Measurements from ENCODE around the gene EIF4G3. TPM values are rescaled to one million over a fixed set of nuclear protein-coding genes. Genes with fewer than 3 reads are reported as not detected.
A peak's percentile ranks its signal among the peaks of the same experiment; 100 is the strongest.

EIF4G3 gene
- total and polyA plus RNA-seq, 7 donors = 11.3 to 58.1 (median 39.5) TPM

DNA sequence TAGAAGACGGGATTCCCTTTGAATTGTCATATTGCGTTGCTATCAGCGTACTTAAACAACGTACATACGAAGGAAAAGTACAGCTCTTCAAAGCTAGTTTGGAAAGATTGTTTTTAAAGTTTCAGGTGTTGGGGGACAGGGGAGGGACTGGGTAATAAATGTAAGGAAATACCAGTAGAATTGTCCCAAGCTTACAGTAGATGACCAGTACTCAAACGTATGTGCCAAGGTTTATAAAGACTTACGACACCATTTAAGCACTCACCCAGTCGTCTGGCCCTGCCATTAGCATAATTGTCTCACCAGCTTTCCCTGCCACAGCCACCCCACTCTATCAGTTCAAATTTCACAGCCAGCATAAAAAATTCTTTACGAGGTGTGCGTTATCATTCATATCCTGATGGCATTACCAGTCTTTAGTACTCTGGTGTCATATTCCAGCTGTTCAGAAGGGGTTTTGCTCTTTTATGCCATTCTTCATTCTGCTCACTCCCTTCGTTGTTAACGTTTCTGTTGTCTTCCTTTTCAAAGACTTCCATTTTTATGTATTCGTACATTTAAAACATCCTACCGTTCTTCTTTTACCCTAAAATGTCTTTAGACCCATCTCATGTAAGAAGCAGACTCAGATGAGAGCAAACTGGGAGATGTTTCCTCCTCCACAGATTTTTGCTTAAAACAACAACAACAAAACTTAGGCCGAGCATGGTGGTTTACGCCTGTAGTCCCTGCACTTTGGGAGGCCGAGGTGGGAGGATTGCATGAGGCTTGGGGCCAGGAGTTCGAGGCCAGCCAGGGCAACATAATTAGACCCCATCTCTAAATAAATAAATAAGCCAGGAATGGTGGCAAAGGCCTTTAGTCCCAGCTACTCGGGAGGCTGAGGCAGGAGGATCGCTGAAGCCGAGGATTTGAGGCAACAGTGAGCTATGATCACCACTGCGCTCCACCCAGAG lies 388.6 kb downstream of the EIF4G3 start:
- no peak for ATAC-seq
- intact Hi-C loops (cut with DNase I) = loop anchor here (5.0 to 10.0 kb wide), 2 partner anchors 91 to 207 kb away; no protein-coding TSS in a partner anchor
- H3K27me3 ChIP-seq (ENCODE audit: insufficient read depth in 3 of 3, low read length in 2 of 3) = no peaks in the 10 kb centered on the region
- peak overlapping the region; percentile 93 for H3K27ac ChIP-seq
- WGBS, 3 donors = 43 to 45% (median 44%) methylated on average over 22 of the region's 22 CpGs
- TF ChIP-seq, protein P1, sequence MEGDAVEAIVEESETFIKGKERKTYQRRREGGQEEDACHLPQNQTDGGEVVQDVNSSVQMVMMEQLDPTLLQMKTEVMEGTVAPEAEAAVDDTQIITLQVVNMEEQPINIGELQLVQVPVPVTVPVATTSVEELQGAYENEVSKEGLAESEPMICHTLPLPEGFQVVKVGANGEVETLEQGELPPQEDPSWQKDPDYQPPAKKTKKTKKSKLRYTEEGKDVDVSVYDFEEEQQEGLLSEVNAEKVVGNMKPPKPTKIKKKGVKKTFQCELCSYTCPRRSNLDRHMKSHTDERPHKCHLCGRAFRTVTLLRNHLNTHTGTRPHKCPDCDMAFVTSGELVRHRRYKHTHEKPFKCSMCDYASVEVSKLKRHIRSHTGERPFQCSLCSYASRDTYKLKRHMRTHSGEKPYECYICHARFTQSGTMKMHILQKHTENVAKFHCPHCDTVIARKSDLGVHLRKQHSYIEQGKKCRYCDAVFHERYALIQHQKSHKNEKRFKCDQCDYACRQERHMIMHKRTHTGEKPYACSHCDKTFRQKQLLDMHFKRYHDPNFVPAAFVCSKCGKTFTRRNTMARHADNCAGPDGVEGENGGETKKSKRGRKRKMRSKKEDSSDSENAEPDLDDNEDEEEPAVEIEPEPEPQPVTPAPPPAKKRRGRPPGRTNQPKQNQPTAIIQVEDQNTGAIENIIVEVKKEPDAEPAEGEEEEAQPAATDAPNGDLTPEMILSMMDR (IDR thresholded peaks at IDR 0.05) = no peak
- H3K36me3 ChIP-seq (ENCODE audit: insufficient read depth in 1 of 2, low read depth in 1 of 2) = no peaks in the 10 kb centered on the region
- peak overlapping the region; percentile 82 for H3K4me3 ChIP-seq
- DNase-seq = no peak
- H3K4me1 ChIP-seq = peaks cover 21% of the 10 kb centered on the region
- H3K9me3 ChIP-seq = no peaks in the 10 kb centered on the region

DNA sequence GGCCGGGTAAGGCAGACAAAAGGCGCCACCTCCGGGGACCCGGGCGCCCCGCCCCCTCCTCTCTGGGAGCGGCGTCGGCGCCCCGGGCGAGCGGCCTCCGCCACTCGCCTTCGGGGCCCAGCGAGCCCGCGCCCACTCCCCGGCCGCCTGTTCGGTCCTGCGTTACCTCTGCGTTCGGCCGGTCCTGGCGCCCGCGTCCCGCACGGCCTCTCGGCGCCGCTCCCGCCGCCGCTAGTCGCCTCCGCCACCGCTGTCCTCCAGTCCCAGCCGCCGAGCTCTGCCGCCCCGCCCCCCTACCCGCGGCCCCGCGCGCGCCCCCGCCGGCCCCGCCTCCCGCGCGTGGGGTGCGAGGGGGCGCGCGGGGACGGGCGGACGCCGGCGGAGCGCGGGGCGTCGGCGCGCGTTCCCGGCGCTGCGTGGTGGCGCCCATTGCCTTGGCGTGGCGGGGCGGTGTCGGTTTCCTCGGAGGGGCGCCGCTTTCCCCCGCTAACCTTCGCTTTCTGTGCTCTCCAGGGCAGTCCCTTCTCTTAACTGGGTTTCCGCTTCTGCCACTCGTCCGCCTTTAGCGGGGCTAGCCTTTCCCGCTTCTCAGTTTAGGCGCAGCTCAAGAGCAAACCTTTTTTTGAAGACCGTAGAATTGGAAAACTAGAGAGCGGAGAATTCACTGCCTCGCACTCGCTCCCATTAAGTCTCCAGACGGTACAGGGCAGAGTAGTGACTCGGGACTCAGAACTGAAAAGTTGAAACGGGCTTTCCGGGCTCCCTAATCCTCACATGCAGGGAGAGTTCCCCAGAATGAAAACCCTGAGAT lies 389.5 kb downstream of the EIF4G3 start, which contains the start of gene HP1BP3:
HP1BP3 (minus strand) TSS at position 279 of the 811 bp plus-strand sequence. CDS start 6,867 bp downstream, outside the sequence.
- intact Hi-C loops (cut with DNase I) = loop anchor here (5.0 to 10.0 kb wide), 2 partner anchors 90 to 208 kb away; no protein-coding TSS in a partner anchor
- DNase-seq = peak; percentile 86 to 90
- no peaks in the 10 kb centered on the region for H3K36me3 ChIP-seq (ENCODE audit: insufficient read depth in 1 of 2, low read depth in 1 of 2)

DNA sequence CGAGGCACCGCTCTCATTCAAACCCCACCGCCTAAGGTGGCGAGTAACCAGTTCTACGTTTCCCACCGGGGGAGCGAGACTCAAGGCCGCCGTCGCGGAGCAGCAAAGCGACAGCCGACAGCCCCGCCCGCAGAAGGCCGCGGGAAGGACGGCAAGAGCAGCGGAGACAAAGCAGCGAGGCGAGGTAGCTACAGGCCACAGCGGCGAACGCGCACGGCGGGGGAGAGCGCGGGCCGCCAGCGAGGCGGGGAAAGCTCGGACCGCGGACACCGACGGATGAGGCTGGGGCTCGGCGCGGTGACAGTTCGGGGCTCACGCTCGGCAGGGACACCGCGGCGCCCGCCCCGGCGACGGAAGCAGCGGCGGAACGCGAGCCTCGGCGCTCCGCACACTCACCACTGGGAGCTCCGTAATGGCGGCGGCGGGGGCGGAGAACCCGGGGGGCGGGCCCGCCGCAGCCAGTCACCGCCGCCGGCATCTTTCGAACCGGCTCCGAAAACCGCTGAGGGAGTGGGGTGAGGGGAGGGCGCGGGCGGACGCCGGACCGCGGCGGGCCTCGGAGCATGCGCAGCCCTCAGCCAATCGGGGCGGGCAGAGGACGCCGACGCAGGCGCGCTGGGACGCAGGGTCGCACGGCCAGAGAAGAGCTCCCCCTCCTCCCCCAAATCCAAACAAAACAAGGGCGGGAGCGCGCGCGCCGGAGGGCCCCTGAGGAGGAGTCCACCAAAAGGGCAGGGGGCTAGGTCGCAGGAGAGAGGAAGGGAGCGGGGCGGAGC lies 390.3 kb downstream of the EIF4G3 start:
- Histone ChIP-seq H3K9me3 (no peaks in the 10 kb centered on the region), H3K27me3 (ENCODE audit: insufficient read depth in 3 of 3, low read length in 2 of 3) (no peaks in the 10 kb centered on the region), H3K36me3 (ENCODE audit: insufficient read depth in 1 of 2, low read depth in 1 of 2) (no peaks in the 10 kb centered on the region), H3K27ac (peak overlapping the region; percentile 93), H3K4me1 (peaks cover 38% of the 10 kb centered on the region), H3K4me3 (peak overlapping the region; percentile 82)
- DNase-seq = peak; percentile 93 to 98
- TF ChIP-seq, protein P1 (IDR thresholded peaks at IDR 0.05) = no peak
- peak; percentile 94 to 96 (median 94) for ATAC-seq
- 0 to 1% (median 0%) methylated on average over 60 to 102 of the region's 102 CpGs for WGBS, 3 donors
- intact Hi-C loops (cut with DNase I) = loop anchor here (5.0 to 10.0 kb wide), 2 partner anchors 89 to 208 kb away; no protein-coding TSS in a partner anchor

More for the DNA sequence above, 389.5 kb downstream of the EIF4G3 start, which contains the start of gene HP1BP3:
- H3K27me3 ChIP-seq (ENCODE audit: insufficient read depth in 3 of 3, low read length in 2 of 3) = no peaks in the 10 kb centered on the region
- peak; percentile 69 to 79 (median 74) for ATAC-seq
- 0 to 1% (median 0%) methylated on average over 31 to 96 of the region's 99 CpGs for WGBS, 3 donors
- H3K27ac ChIP-seq = peak within 1 kb of the TSS; percentile 93
- H3K4me3 ChIP-seq = peak within 1 kb of the TSS; percentile 82
- H3K9me3 ChIP-seq = no peaks in the 10 kb centered on the region
- H3K4me1 ChIP-seq = peaks cover 30% of the 10 kb centered on the region
- TF ChIP-seq, protein P1 (IDR thresholded peaks at IDR 0.05) = no peak

DNA sequence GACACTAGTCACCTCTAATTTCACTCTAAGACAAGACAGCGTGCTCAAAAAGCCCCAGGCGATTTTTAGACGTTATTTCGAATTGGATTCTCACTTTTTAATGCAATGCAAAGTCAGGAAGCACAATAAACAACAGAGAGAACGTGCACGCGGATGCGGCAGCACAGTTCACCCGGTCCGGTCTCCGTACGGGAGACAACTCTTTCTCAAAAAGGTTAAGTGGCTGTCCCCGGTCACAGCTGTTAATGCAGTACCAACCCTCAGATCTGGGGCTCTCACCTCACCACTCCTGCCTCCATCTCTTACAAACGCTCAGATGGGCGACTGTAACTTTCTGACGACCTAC lies 390.8 kb downstream of the EIF4G3 start:
- H3K4me3 ChIP-seq = peak overlapping the region; percentile 82
- TF ChIP-seq, protein P1 (IDR thresholded peaks at IDR 0.05) = no peak
- ATAC-seq (peak; percentile 0 to 12 (median 4)), DNase-seq (no peak)
- peaks cover 44% of the 10 kb centered on the region for H3K4me1 ChIP-seq
- no peaks in the 10 kb centered on the region for H3K9me3 ChIP-seq
- H3K36me3 ChIP-seq (ENCODE audit: insufficient read depth in 1 of 2, low read depth in 1 of 2) = no peaks in the 10 kb centered on the region
- intact Hi-C loops (cut with DNase I) = loop anchor here (5.0 to 10.0 kb wide), 2 partner anchors 89 to 209 kb away; no protein-coding TSS in a partner anchor
- H3K27me3 ChIP-seq (ENCODE audit: insufficient read depth in 3 of 3, low read length in 2 of 3) = no peaks in the 10 kb centered on the region
- WGBS, 3 donors = 0% methylated on average over 16 of the region's 16 CpGs
- peak overlapping the region; percentile 93 for H3K27ac ChIP-seq
